Measurements from ENCODE around the gene MATCAP1.
A peak's percentile ranks its signal among the peaks of the same experiment; 100 is the strongest.

The MATCAP1 gene

DNA sequence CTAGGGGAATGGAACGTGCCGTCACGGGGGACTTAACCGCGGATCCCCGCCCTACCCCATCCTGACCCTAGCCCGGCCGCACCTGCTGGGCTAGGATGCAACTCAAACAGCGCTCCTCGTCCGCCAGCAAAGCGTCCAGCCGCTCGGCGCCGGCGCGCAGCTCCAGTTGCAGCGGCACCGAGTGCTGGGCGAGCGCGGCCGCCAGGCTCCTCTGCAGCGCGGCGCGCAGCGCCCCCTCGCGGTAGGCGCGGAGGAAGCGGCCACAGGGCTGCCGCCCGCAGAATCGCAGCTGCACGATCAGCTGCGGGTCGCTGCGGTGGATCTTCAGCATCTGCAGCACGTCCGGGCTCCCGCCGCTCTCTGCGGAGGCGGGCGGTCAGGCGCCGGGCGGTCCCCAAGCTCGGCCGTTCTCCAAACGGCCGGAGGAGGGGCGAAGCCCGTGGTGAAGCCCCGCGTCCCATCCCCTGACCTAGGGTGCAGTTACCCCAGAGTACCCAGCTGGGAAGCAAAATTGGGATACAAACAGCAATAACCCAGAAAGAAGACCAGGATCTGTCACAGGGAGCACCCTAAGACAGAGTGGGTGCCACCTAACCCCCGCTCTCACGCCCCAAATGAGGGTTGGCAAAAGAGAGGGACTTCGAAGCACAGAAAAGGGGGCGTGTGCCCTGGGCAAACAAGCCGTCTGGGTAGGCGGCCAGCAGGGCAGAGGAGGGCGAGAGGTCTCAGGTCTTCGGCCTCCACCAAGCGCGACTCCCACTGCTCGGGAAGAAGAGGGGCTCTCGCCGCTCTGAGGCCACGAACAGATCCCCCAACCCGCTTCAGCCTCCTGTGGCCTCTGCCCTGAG lies 28.2 kb downstream of the MATCAP1 start:
- DNase-seq, result peak; percentile 47

DNA sequence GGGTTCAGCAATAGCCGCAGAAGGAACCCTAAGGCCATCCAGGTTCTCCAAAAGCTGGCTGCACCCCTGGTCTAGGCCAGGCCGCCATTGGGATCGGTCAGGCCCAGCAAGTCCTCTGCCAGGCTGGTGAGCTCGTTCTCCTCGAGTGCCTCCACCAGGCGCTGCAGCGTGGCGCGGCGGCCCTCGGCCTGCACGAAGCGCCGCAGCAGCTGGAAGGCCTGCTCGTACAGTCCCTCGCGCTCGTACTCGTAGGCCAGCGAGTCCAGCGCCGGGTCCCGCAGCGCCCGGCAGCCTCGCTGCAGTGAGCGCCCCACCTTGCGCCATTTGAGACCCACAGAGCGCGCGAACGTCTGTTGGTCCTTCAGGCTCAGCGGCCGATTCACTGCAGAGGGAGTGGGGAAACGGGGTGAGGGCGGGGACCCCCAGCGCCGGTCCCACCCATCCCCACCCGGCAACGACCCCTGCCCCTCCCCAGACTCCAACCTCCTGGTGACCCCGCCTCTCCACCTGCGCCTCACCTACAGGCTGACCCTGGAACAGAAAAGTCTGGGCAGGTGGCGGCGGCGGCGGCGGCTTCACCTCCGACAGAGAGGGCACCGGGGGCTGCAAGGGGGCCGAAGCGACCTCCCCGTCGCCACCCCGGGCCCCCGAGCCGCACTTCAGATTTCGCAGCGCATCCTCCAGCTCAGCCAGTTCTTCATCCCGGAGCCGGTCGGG lies 29.0 kb downstream of the MATCAP1 start:
- DNase-seq, result no peak

DNA sequence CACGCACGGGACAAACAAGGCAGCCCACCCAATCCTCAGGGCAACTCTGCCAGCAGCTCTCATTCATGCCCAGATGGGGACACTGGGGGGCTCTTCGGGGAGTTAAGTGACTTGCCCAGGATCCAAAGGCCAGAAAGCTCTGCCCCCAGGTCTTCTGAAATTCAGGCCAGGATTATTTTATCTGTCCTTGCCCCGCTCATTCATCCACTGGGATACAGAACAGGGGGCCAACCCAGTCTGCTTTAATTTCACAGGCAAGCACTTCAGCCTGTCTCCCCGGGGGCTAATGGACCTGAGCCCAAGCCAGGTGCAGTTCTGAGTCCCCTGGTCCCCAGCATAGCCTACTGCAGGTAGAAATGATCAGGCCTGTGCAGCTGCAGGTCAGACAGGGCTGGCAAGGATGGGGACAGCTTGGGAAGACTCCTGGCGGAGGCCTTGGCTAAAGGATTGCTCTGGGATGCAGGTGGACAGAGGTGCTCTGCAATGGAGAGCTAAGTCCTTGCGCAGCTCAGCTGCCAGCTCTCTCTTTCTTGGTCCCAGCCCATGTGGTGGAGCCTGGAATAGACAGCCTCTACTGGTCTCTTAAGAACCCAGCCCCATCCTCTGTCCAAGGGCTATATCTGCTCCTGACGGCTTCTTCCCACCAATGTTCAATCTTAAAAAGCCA lies 32.2 kb downstream of the MATCAP1 start:
- DNase-seq, result no peak

DNA sequence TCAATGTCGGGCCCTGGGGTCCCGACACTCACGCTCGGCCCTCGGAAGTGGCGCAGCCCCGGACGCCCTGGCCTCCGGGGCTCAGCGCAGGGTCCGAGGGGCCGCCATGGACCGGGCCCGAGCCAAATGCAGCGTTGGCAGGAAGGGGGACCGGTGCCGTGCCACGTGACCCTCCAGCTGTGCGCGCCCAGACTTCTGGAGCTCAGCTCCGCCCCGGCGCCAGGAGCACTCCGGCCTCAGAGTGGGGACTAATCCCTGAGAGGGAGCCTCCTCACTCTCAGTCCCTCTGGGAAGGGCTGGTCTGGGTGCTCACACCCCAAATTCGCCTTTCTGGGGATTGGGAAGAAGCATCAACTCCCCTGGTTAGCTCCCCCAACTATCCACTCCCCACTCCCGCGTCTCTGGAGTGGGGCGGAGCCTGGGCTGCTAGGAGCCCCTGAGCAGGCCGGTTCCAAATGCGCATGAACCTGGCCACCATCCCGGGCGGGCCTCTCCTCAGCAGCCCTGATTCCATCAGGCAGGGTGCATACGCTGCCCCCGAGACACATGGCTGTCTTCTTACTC lies 32.8 kb downstream of the MATCAP1 start, which contains the start of gene B3GNT9:
Gene B3GNT9, minus strand, starts transcription at position 166 of the 564 bp plus-strand sequence. CDS start 513 bp downstream, outside the sequence.
- no peak for DNase-seq

DNA sequence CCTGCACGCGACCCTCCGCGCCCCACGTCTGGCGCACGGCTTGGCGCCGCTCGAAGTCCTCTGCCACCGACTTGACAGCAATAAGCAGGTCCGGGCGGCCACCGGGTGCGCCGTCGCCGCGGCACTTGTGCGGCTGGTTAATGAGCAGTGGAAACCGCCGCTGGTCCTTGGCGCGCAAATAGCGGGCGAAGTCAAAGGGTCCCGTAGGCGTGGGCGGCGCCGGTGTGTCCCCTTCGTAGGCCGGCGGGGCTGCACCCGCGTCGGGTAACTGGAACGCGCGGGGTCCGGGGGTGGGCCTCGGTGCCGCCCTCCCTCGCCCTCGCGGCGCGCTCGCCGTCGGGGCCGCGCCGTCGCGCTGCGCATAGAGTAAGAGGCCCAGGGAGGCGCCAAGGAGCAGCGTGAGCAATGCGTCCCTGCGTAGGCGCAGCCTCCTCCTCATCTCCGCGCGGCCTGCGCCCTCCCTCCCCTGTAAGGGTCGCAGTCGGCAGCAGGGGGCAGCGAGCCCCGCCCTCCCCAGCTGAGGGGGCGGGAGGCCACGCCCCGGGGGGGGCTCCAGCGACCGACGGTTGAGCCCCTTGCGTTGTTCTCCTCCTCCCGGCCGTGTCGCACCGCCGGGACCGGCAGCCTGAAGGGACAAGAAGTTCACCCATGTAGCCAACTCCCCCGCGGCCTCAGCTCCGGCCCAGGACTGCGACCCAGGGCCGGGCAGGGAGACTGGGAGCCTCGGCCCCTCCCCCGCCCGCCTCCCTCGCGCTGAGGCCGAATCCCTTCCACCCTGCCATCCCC lies 33.5 kb downstream of the MATCAP1 start:
- DNase-seq, result no peak

DNA sequence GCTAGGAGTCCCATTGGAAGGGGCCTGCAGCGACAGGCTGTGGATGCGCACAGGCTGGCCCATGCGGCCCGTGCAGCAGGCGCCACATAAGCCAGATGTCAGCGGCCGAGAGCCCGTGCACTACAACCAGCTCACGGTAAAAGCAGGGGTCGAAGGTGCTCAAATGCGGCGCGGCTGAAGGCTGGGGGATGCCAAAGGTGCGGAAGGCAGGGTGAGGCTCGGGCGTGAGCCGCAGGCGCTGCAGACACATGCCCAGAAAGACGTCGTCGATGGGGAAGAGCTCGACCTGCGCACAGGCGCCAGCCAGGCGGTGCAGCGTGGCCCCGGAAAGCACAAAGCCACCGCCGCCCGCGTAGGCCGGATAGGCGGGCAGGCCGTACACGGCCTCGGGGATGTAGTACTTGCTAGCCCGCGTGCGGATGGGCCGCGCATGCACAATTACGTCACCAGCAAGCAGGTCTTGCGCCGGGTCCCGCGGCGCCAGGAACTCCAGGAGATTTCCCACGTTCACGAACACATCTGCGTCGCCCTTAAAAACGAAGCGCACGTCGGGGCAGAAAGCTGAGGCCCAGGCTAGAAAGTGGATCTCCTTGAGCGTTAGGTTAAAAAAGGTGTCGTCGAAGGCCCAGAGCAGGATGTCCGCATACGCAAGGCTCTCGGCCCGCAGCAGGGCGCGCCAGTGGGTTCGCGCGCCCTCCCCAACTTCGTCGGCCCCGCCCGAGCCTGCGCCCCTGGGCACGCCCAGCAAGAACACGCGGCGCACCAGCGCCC lies 34.3 kb downstream of the MATCAP1 start:
- no peak for DNase-seq

DNA sequence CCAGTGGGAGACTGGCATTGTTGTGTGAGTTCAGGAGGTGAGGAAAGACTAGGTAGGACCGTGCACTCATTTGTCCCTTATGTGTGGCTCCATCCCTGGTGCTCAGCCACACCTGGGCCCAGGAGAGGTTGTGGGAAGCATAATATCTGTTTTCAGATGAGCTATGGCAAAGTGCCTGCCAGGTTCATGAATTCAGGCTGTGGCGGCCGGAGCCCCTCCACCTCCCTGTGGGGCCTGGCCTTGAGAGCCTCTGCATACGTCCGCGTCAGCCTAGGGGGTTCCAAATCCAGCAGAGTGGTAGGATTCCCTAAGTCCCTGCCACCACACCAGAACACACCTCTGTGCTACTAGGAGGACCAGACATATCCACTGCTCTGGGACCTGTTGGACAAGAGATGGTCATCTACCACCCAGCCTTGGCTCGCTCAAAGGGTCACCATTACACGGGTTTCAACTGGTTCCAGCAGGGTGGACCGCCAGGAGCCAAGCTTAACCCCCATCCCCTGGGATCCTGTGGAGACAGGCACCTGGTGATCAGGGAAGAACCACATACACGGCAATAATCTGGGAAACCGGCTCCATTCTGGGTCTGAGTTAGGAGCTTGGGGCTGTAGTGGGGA lies 35.0 kb downstream of the MATCAP1 start:
- no peak for DNase-seq

DNA sequence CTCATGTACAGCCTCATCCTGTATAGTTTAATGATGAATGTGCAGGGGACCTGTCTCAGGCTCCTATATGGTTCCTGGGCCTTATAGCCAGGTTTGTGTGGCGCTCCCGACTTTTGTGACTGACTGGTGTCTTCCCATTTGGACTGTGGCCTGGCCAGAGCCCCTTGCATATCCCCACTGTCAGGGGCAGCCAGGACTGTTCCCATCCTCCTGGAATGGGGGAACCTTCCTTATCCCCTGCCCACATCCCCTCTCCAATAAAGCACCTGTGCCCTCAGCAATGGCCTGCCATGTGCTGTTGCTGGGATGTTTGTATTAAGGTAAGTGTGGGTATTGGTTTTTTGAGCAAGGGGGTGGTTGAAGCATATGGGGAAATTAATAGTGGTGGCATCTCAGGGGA lies 35.5 kb downstream of the MATCAP1 start:
- no peak for DNase-seq

DNA sequence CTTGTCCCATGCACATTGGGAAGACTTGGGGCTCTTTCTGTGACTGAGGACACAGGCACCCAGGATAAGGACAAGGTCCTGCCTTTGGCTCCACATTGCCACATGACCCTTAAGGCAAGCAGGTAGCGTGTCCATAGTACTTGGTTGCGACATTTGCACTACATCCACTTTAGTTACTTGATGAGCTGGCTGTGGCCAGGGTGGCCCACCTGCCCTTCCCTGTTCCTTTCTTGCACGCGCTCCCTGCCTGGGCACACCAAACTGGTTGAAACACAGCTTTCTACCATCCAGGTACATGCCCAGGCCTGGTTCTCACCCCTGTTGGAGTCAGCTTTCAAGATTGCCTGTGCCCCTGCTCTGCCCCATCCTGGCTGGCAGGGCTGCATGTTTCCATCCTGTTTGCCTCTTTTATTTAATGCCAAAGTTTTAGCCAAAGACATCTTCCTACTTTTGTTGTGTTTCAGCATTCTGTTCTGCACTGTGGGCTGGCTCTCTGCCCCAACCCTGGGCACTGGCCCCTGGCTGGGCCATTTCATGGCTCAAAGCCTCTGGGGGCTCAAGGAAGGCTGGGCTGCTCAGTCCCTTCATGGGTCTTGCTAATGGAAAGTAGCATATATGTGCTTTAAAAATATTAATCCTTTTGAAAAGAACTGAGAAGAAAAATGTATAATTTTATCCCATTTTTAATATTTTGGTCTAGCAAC lies 36.2 kb downstream of the MATCAP1 start:
- no peak for DNase-seq

DNA sequence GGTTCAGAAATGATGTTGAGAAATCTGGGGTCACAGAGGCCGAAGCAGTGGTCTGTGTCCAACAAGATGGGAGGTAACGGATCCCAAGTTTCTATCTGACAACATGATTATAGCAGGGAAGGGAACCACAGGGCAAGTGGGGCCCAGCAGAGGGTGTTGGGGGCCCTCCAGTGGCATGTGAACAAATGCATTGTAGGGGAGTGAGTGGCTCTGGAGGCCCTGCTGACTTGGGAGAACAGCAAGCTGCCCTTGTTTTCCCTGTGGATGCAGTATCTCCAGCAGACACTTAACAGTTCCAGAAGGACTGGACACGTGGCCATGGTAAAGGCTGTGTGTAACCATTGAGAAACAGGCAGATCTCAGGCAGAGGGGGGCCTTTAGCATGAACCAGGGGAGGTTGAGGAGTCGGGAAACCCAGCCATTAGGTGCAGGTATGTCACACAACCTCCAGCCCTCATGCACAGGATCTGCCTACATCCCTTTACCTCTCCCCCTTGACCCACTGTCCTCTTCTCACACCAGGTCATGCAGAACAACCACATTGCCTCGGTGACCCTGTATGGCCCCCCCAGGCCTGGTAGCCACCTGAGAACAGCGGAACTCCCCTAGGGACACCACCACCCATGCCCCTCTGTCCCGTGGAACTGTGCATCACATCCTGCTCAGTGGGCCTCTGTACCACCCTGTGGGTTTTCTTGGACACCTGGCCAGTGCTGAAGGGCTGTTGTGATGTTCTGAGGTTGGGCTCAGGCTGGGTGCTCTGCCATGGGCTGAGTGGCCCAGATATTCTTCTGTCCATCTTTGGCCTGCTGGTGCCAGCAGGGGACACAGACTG lies 37.0 kb downstream of the MATCAP1 start:
- no peak for DNase-seq

DNA sequence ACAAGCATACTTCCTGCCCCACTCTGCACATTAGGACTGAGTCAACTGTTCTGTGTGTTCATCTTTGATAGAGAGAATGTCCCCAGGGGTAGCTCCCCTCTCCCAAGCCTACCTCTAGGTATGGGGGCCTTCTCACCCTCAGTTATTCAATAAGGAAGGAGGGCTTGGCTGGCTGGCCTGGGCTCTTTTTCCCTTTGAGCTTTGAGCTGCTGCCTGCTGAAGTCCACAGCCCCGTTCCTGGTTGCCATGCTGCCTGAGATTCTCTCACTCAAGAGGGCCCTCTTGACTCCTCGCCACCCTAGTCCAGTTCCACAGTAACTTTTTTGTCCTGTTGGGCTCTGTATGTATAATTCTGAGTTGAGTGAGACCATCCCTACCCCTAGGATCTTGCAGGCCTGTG lies 38.0 kb downstream of the MATCAP1 start:
- no peak for DNase-seq

DNA sequence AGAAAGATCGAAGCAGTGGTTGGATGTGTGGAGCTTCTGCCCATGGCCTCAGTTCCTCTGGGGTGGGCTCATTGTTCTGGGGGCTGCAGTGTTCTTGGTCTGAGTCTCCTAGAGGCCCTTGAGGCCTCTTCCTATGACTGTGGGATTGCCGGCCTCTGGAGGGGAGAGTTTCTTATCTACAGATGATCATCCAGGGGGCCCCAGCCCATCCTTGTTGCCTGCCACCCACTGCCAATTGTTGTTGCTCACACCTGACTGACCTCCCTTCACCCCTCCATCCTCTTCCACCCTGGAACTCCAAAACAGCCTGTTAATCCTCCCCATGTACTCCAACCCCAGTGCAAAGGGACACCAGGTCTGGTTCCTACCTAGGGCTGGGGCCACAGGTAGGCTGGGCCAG lies 38.8 kb downstream of the MATCAP1 start:
- no peak for DNase-seq

DNA sequence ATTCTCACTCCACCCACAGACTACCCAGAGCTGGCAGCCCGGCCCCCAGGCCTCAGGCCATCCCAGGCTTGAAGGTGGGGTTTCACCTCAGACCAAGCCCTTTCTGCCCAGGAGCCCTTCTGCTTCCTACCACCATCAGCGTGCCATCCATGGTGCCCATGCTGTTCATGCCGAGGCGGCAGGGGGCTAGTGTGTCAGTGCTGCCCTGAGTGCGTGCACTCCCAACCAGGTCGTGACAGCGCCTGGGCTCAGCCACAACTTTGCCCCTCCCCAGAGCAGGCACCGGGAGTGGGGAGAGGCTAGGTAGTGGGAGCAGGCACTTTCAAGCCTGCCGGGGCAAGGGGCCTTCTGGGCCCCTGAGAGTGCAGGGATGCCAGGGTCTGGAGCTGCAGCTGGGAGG lies 41.4 kb downstream of the MATCAP1 start:
- DNase-seq, result no peak

DNA sequence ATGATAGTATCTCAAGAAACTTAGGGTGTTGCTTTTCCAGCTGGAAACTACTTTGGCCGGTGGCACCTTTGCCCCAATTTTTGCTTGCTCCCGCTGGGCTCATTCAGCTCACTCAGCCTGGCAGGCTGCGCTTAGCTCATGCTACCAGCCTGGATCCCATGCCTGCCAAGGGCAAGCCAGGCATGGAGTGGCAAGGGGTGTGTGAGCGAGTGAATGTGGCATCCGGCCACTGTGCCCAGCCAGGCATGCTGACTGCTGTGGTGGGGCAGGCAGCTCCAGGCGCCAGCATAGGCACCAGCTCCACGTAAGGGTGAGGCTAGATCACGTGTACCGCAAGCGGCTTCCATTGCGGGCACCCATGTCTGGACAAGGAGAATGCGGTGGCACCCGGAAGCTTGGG lies 42.4 kb downstream of the MATCAP1 start:
- DNase-seq, result no peak

DNA sequence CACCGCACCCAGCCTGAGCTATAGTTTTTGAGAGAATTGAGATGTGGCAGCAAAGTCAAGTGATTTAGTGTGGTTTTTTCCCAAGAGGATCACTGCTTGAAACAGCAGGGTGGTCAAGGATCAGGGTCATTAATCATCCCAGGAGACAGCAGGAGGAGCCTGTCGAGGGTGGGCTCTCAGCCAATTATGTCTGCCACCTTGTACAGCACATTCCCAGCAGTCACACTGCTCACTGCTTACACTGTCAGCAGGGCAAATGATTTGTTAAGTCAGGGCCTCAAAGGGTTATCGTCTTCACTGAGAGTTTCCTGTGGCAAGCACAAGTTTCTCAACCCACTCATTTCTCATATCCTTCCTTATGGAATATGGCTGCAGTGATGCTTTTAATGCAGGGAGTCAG lies 46.2 kb downstream of the MATCAP1 start:
- DNase-seq, result peak; percentile 47

DNA sequence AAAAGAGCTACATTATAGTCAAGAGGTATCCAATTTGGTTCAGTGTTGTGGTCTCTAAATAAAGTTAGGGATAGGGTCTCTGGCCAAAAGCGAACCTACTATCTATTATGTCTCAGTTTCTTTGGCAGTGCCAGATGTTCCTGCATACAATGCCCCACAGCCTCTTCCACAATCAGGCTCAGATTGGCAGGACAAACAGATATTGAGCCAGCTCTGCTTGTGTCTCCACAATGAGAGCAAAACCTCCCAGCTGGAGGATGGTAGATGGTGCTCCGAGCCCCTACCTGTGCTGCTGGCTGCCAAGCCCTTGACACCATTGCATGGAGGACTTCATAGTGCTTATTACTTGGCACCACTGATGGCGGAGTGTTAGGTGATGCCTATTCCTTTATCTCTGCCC lies 54.3 kb downstream of the MATCAP1 start:
- no peak for DNase-seq

DNA sequence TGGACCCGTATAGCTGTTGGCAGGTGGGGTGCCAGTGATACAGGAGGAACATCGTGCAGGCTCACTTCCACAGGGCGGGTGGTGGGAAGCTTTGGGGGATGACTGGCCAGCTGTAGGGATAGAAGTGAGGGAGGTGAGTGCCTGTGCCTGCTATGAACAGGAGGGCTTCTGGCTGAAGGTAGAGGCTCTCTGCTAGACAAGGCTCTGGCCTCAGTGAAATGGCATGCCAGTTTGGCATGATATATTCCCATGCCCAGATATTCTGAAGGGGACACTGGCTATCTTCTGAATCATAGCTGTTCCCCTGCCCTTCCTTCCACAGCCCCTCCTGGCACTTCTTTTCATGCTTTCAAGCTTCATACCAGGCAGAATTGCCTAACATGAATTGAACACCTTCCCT lies 54.9 kb downstream of the MATCAP1 start:
- no peak for DNase-seq

DNA sequence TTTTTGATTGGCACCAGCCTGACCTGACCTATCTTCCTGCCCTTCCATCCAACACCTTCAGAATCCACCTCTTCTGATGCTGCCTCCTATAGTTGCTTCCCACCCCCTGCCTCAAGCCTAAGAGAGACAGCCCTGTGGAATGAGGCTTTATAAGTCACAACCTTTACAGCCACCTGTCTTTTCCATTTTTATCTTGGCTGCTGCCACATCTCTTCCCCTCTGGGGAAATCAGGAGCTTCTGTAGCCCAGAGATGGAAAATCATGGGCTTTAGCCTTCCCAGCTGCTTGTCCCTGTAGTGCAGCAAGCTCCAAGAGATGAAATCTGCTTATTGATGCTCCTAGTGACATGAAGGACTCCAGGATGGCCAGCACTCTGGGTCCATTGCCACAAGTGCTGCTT lies 55.3 kb downstream of the MATCAP1 start:
- DNase-seq, result no peak
